Measurements from ENCODE around the gene NUB1. TPM values are rescaled to one million over a fixed set of nuclear protein-coding genes. Genes with fewer than 3 reads are reported as not detected.

Gene NUB1
- total RNA-seq, 1 donor from 2014 or later: 61.7 TPM

DNA sequence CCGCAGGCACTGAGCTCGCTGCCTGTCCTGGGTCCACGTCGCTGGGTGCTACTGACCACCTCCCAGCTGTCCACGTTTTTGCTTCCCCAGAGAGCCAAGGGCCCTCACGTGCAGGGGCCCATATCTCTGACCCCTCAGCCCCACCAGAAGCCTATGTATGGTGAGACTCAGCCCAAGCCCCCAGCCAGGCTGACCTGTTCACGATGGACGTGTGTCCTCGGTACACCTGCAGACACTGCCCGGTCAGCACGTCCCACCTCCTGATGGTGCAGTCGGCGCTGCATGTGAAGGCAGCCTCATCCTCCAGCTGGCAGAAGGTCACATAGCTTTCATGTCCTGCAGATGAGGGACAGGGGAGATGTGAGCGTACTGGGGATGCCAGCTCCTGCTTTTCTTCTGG lies 58.3 kb downstream of the NUB1 start:
- H4K20me1 ChIP-seq (ENCODE audit: low read depth): peaks cover 2% of the 10 kb centered on the region
- H3K4me3 ChIP-seq: no peak overlapping the region
- no peak for DNase-seq (ENCODE audit: low spot score)
- H3K27me3 Mint-ChIP-seq (ENCODE audit: insufficient read depth, low read depth): peaks cover 9% of the 10 kb centered on the region
- TF ChIP-seq EZH2phosphoT487 (IDR thresholded peaks at IDR 0.05) (no peak), EZH2 (IDR thresholded peaks at IDR 0.05) (no peak)
- TF ChIP-seq, protein P1, sequence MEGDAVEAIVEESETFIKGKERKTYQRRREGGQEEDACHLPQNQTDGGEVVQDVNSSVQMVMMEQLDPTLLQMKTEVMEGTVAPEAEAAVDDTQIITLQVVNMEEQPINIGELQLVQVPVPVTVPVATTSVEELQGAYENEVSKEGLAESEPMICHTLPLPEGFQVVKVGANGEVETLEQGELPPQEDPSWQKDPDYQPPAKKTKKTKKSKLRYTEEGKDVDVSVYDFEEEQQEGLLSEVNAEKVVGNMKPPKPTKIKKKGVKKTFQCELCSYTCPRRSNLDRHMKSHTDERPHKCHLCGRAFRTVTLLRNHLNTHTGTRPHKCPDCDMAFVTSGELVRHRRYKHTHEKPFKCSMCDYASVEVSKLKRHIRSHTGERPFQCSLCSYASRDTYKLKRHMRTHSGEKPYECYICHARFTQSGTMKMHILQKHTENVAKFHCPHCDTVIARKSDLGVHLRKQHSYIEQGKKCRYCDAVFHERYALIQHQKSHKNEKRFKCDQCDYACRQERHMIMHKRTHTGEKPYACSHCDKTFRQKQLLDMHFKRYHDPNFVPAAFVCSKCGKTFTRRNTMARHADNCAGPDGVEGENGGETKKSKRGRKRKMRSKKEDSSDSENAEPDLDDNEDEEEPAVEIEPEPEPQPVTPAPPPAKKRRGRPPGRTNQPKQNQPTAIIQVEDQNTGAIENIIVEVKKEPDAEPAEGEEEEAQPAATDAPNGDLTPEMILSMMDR (IDR thresholded peaks at IDR 0.05): no peak
- no peak overlapping the region for H3K4me2 ChIP-seq
- H3F3A ChIP-seq (ENCODE audit: low read depth): peaks cover 15% of the 10 kb centered on the region
- peaks cover 4% of the 10 kb centered on the region for H3K36me3 Mint-ChIP-seq
- H3K4me1 ChIP-seq: peaks cover 26% of the 10 kb centered on the region
- no peak overlapping the region for H3K27ac ChIP-seq
- H2AFZ ChIP-seq (replicated peaks): no peak overlapping the region
- H3K4me3 Mint-ChIP-seq: peak overlapping the region; percentile 33
- H3K4me1 Mint-ChIP-seq: peaks cover 26% of the 10 kb centered on the region
- no peaks in the 10 kb centered on the region for H3K27me3 ChIP-seq
- no peaks in the 10 kb centered on the region for H3K79me2 ChIP-seq (ENCODE audit: low read depth)
- H3K36me3 ChIP-seq: no peaks in the 10 kb centered on the region
- H3K9me3 ChIP-seq (ENCODE audit: low read depth): no peaks in the 10 kb centered on the region
- no peak overlapping the region for H3K27ac Mint-ChIP-seq
- H3K9me3 Mint-ChIP-seq: no peaks in the 10 kb centered on the region
- H3K9ac ChIP-seq: no peak overlapping the region

DNA sequence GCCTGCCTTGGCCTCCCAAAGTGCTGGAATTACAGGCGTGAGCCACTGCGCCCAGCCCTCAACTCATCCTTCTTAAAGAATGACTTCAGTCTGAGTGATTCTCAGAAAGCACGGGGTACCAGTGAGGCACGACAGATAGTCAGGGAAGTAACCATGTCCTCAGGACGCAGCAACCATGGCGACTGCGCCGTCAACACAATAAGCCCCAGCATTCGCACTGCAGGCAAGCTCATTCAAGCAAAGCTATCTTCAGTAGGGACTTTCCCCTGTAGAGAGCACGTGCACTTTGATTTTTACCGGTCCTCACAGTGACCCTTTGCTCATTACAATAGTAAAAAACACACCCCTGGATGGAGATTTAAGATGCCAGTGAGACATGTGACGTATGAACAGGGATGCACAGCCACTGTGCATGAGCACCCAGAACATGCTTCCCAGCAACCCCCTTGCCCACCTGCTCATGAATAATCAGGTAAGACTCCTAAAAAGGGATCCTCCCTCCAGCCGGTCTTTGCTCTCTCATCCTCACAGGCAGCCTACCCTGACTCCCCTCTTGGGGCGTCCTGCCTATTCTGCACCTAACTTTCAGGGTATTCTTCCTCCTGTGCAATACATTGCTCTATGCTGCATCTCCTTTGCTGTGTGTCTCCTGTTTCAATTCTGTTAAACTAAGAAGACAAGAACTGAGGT lies 59.2 kb downstream of the NUB1 start:
- Histone ChIP-seq H3K9me3 (ENCODE audit: low read depth) (no peaks in the 10 kb centered on the region), H3F3A (ENCODE audit: low read depth) (peaks cover 15% of the 10 kb centered on the region), H3K36me3 (no peaks in the 10 kb centered on the region), H3K27me3 (no peaks in the 10 kb centered on the region), H4K20me1 (ENCODE audit: low read depth) (peaks cover 9% of the 10 kb centered on the region), H3K79me2 (ENCODE audit: low read depth) (no peaks in the 10 kb centered on the region), H3K9ac (no peak overlapping the region), H3K4me2 (no peak overlapping the region), H3K27ac (no peak overlapping the region), H3K4me3 (no peak overlapping the region), H2AFZ (replicated peaks) (no peak overlapping the region), H3K4me1 (peaks cover 21% of the 10 kb centered on the region)
- TF ChIP-seq EZH2phosphoT487 (IDR thresholded peaks at IDR 0.05): no peak
- TF ChIP-seq EZH2 (IDR thresholded peaks at IDR 0.05): no peak
- TF ChIP-seq, protein P1 (IDR thresholded peaks at IDR 0.05): no peak
- Mint-ChIP-seq H3K27me3 (ENCODE audit: insufficient read depth, low read depth) (peaks cover 9% of the 10 kb centered on the region), H3K36me3 (peaks cover 6% of the 10 kb centered on the region), H3K4me1 (peaks cover 20% of the 10 kb centered on the region), H3K9me3 (no peaks in the 10 kb centered on the region), H3K4me3 (no peak overlapping the region), H3K27ac (peak overlapping the region; percentile 51)
- peak; percentile 45 for DNase-seq (ENCODE audit: low spot score)

DNA sequence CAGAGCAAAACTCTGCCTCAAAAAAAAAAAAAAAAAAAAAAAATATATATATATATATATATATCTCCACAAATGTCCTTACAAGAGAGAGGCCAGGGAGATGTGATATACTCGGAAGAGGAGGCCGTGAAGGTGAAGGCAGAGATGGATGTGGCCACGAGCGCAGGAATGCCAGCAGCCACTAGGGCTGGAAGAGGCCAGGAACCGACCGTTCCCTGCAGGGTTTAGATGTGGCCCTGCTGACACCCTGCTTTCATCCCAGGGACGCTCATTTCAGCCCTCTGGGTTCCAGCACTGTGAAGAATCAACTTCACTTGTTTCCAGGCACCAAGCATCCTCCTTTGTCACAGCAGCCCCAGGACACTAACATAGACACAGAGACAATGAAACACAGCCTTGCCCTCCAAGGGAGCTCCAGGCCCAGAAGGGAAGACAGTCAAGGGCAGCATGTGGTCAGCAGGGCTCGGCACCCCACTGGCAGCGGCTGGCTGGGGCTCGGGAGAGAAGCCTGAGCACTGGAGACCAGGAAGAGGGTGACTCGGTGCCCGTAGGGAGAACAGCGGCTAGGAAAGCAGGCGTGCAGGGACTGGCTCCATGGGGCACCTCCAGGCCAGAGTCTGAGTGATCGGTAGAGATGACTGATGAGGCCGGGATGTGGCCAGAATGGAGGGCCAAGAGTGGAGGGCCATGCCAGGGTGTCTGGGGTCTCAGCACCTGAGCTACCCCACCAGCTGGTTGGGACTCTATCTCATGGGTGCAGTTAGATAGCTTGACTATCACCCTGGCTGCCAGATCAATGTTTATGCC lies 60.6 kb downstream of the NUB1 start:
- Histone ChIP-seq H2AFZ (replicated peaks) (no peak overlapping the region), H3K27me3 (no peaks in the 10 kb centered on the region), H3K79me2 (ENCODE audit: low read depth) (no peaks in the 10 kb centered on the region), H3K27ac (no peak overlapping the region), H3K9me3 (ENCODE audit: low read depth) (no peaks in the 10 kb centered on the region), H3K4me3 (no peak overlapping the region), H3K4me1 (peaks cover 21% of the 10 kb centered on the region), H4K20me1 (ENCODE audit: low read depth) (peaks cover 9% of the 10 kb centered on the region), H3K9ac (no peak overlapping the region), H3F3A (ENCODE audit: low read depth) (peaks cover 15% of the 10 kb centered on the region), H3K4me2 (no peak overlapping the region), H3K36me3 (no peaks in the 10 kb centered on the region)
- no peak overlapping the region for H3K4me3 Mint-ChIP-seq
- H3K36me3 Mint-ChIP-seq: peaks cover 9% of the 10 kb centered on the region
- peaks cover 12% of the 10 kb centered on the region for H3K27me3 Mint-ChIP-seq (ENCODE audit: insufficient read depth, low read depth)
- peaks cover 20% of the 10 kb centered on the region for H3K4me1 Mint-ChIP-seq
- TF ChIP-seq EZH2 (IDR thresholded peaks at IDR 0.05) (no peak), EZH2phosphoT487 (IDR thresholded peaks at IDR 0.05) (no peak)
- TF ChIP-seq, protein P1 (IDR thresholded peaks at IDR 0.05): no peak
- no peaks in the 10 kb centered on the region for H3K9me3 Mint-ChIP-seq
- no peak for DNase-seq (ENCODE audit: low spot score)
- H3K27ac Mint-ChIP-seq: no peak overlapping the region
